ENCODE results near the gene RGS5. TPM values are rescaled to one million over a fixed set of nuclear protein-coding genes. Genes with fewer than 3 reads are reported as not detected.
"Not testable (repeated sequence)": the region's sequence is repeated elsewhere in the genome, so short reads cannot be mapped to it uniquely, and the experiment has no call there.

RGS5 gene
- polyA plus RNA-seq (ENCODE audit: insufficient read length in 3 of 3), result 10 to 100 TPM in 2 of 3 donors, 1 to 10 TPM in 1; 8.1 to 11.5 (median 10.8) TPM
- long read RNA-seq, donor 1, full-length matches to known transcripts, result 7 of 7 reads
- long read RNA-seq, donor 1, partial matches to known transcripts, result 0 of 7 reads
- long read RNA-seq, donor 1, other reads (novel, unspliced or antisense), result 0 of 7 reads
- long read RNA-seq, donor 2, full-length matches to known transcripts, result 5 of 5 reads
- long read RNA-seq, donor 2, partial matches to known transcripts, result 0 of 5 reads
- long read RNA-seq, donor 2, other reads (novel, unspliced or antisense), result 0 of 5 reads
- long read RNA-seq, donor 3, full-length matches to known transcripts, result 6 of 6 reads
- long read RNA-seq, donor 3, partial matches to known transcripts, result 0 of 6 reads
- long read RNA-seq, donor 3, other reads (novel, unspliced or antisense), result 0 of 6 reads
- long read RNA-seq, donor 4, full-length matches to known transcripts, result 2 of 2 reads
- long read RNA-seq, donor 4, partial matches to known transcripts, result 0 of 2 reads
- long read RNA-seq, donor 4, other reads (novel, unspliced or antisense), result 0 of 2 reads
- long read RNA-seq, donor 5, full-length matches to known transcripts, result 3 of 3 reads
- long read RNA-seq, donor 5, partial matches to known transcripts, result 0 of 3 reads
- long read RNA-seq, donor 5, other reads (novel, unspliced or antisense), result 0 of 3 reads
- long read RNA-seq, donor 6, full-length matches to known transcripts, result 2 of 2 reads
- long read RNA-seq, donor 6, partial matches to known transcripts, result 0 of 2 reads
- long read RNA-seq, donor 6, other reads (novel, unspliced or antisense), result 0 of 2 reads
- long read RNA-seq, donor 7, full-length matches to known transcripts, result 4 of 4 reads
- long read RNA-seq, donor 7, partial matches to known transcripts, result 0 of 4 reads
- long read RNA-seq, donor 7, other reads (novel, unspliced or antisense), result 0 of 4 reads
- long read RNA-seq, donor 8, full-length matches to known transcripts, result 9 of 9 reads
- long read RNA-seq, donor 8, partial matches to known transcripts, result 0 of 9 reads
- long read RNA-seq, donor 8, other reads (novel, unspliced or antisense), result 0 of 9 reads
- long read RNA-seq, donor 9, full-length matches to known transcripts, result 7 of 7 reads
- long read RNA-seq, donor 9, partial matches to known transcripts, result 0 of 7 reads
- long read RNA-seq, donor 9, other reads (novel, unspliced or antisense), result 0 of 7 reads
- long read RNA-seq, donor 10, full-length matches to known transcripts, result 3 of 3 reads
- long read RNA-seq, donor 10, partial matches to known transcripts, result 0 of 3 reads
- long read RNA-seq, donor 10, other reads (novel, unspliced or antisense), result 0 of 3 reads
- long read RNA-seq, donor 11, result 0 reads
- long read RNA-seq, donor 12, full-length matches to known transcripts, result 4 of 4 reads
- long read RNA-seq, donor 12, partial matches to known transcripts, result 0 of 4 reads
- long read RNA-seq, donor 12, other reads (novel, unspliced or antisense), result 0 of 4 reads
- long read RNA-seq, donor 13, full-length matches to known transcripts, result 3 of 3 reads
- long read RNA-seq, donor 13, partial matches to known transcripts, result 0 of 3 reads
- long read RNA-seq, donor 13, other reads (novel, unspliced or antisense), result 0 of 3 reads
- long read RNA-seq, donor 14, result 0 reads
- long read RNA-seq, donor 15, full-length matches to known transcripts, result 30 of 30 reads
- long read RNA-seq, donor 15, partial matches to known transcripts, result 0 of 30 reads
- long read RNA-seq, donor 15, other reads (novel, unspliced or antisense), result 0 of 30 reads
- long read RNA-seq, donor 16, full-length matches to known transcripts, result 4 of 4 reads
- long read RNA-seq, donor 16, partial matches to known transcripts, result 0 of 4 reads
- long read RNA-seq, donor 16, other reads (novel, unspliced or antisense), result 0 of 4 reads

- DNase-seq, result no peak
These were observed at the start of gene RGS5 for GRCh38 chr1:163202833-163203451. RGS5 (minus strand) TSS chr1:163202916; CDS start chr1:163202835, 81 bp downstream.

- DNase-seq, result no peak
These were observed 47.8 kb upstream of the RGS5 start for GRCh38 chr1:163250382-163250974.

DNA sequence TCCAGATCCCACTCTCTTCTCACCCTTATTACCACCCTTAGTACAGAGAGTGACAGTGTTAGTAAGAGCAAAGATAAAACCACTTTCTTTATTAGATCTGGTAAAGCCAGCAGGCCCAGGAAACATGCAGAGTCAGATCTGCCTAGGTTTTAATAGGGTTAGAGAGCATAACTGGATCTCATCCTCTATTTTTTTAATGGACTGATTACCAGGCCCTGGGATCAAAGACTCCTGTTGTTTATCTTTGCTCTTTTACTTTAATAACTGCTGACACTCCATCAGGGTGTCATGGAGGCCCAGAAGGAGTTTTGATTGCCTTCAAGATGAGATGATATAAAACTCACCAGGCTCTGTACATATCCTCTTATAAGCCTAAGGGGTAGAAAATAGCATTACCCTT is 45.3 kb upstream of the RGS5 start:
- DNase-seq, result no peak

DNA sequence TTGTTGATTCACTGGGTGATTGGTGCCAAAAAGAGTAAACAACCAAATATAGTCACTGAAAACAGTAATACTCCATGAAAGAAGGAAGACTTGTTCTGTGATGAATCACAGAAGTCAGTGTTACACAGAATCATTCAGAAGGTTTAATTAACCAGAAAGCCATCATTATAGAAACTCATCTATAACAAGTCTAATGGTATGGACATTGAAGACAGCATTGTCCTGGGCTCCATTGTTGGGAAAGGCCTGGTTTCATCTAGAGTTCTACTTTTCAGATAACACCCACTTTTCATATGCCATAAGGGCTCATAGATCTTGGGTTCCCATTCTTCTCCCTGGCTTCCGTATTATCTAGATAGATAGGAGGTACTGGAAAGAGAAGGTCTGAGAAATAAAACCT is 41.9 kb upstream of the RGS5 start:
- not testable (repeated sequence) for DNase-seq

- no peak for DNase-seq
These were observed 39.0 kb upstream of the RGS5 start for GRCh38 chr1:163241746-163242145.

DNA sequence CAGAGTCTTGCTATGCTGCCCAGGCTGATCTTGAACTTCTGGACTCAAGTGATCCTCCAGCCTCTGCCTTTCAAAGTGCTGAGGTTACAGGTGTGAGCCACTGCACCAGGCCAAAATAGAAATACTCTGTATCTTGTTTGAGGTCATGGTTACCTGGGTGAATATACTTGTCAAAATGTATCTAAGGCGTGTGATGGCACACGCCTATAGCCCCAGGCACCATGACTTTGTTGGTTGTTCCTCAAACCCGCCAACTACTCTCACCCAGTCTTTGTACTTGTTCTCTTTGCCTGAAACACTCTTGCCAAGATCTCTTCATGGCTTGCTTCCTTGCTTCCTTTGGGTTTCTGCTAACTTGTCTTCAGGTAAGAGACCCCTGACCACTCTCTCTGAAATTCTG is 38.0 kb upstream of the RGS5 start:
- no peak for DNase-seq

DNA sequence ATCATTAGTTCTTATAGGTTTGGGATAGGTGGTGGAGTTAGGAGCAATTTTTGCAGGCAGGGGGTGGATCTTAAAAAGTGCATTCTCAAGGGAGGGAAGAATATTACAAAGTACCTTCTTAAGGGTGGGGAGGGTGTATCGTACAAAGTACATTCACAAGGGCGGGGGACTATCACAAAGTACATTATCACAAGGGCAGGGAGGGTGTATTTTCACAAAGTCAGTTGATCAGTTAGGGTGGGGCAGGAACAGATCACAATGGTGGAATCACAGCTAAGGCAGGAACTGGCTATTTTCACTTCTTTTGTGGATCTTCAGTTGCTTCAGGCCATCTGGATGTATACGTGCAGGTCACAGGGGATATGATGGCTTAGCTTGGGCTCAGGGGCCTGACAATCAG is 30.9 kb upstream of the RGS5 start:
- DNase-seq, result not testable (repeated sequence)

DNA sequence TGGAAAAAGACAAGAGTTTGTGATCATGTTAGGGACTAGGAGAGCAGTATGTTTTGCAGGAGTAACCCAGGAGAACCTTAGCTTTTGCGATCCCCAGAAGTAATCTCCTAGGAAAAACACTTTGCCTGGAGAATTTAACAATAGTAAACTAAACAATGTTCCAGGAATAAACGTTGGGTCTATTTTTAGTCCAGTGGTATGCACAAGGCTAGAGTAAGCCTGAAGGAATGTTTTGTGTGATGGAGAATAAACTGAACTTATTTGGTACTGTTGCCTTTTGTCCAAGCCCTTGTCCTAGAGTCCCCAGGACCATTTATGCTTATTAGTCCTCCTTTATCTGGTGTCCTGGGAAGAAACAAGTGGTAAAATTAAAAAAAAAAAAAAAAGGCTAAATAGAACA is 28.7 kb upstream of the RGS5 start:
- no peak for DNase-seq

DNA sequence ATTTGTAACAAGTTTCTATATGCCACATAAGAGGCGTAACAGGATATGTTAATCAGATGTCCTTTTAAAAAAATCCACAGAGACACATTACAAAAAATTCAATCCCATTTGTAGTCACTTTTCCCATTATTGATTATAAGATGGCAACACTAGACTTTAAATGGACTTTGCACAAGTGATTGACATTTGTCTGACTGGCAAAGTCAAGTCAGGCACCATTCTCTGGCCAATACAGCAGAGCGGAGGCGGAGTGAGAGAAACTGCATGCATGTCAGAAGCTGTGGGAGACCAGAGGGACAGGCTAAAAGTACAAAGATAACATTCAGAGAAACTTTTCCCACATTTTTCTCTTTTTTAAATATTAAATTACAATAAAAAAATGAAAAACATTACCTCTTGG is 28.1 kb upstream of the RGS5 start:
- DNase-seq, result no peak

DNA sequence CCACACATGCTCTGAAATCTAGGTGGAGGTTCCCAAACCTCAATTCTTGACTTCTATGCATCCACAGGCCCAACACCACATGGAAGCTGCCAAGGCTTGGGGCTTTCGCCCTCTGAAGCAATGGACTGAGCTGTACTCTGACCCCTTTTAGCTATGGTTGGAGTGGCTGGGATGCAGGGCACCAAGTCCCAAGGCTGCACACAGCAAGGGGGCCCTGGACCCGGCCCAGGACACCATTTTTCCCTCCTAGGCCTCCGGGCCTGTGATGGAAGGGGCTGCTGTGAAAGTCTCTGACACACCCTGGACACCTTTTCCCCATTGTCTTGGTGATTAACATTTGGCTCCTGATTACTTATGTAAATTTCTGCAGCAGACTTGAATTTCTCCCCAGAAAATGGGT is 25.6 kb upstream of the RGS5 start:
- not testable (repeated sequence) for DNase-seq

GRCh38 chr1:163227126-163227525 is 24.4 kb upstream of the RGS5 start:
- DNase-seq, result no peak

DNA sequence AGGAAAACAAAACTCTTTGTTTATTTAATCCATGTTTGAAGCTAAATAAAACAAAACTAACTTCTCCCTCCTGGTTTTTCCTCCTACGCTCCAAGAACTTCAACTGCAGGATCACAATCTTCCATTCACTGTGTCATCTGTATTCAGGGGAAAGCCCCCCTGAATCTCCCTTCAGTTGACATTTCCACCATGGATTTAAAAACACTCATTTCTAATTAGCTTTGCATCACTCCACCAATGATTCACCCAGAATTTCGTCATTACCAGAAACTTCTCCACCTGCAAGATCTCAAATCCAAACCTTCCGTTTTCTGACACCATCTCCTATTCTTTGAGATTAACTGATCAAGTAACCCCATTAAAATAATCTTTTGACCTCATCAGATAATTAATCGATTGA is 10.9 kb upstream of the RGS5 start:
- DNase-seq, result no peak

DNA sequence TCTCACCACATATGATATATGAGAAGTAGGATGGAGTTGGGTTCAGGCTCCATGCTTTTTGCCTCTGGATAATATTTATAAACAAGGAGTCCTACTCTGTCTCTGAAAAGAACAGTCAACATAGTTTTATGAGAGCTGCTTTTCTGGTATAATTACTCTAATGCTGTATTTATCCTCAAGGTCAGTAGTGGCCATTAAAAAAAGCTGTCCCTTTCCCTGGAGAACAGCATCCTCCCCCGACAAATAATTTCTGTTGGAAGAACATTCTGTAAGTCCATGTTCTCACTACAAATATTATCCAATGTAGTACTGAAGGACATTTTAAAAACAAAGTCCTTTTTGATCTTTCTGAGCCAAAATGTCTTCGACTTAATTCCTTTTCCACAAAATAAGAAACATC is 9.0 kb upstream of the RGS5 start:
- DNase-seq, result no peak

DNA sequence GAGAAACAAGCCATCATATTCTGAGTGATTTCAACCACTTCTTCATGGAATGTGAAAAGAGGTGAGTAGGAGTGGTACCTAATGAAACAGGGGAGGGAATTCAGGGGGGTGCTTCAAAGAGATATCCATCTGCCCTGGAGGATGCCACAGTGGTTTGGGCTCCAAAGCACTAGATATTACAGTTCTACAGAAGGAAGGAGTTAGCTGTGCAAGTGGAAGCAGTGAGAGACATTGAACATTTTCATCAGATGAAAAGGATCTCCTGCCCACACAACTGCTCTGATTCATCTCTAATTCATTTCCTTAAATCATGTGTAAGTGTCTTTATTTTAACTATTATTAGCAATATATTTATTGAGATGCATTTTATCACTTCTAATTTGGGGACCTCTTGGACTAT is 2.8 kb upstream of the RGS5 start:
- DNase-seq, result no peak

DNA sequence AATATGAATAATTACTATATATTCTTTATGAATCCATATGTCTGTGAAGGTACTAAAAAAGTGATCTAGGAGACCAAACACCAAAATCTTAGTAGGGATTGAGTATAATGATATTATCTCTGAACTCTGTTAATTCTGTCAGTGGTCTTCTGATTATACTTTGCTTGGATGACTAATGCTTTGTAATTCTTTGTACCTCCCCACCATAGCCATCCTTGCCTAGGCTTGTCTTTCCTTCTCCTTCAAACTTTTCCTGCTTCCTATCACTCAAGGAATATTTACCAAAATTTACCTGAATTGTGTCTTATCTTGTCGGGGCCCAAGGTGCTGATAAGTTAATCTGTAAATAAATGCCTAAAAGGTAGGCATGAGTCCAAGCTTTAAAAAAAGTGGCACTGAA is 845 bp upstream of the RGS5 start:
- no peak for DNase-seq

- no peak for DNase-seq
These were observed 810 bp downstream of the RGS5 start for GRCh38 chr1:163201906-163202305.

DNA sequence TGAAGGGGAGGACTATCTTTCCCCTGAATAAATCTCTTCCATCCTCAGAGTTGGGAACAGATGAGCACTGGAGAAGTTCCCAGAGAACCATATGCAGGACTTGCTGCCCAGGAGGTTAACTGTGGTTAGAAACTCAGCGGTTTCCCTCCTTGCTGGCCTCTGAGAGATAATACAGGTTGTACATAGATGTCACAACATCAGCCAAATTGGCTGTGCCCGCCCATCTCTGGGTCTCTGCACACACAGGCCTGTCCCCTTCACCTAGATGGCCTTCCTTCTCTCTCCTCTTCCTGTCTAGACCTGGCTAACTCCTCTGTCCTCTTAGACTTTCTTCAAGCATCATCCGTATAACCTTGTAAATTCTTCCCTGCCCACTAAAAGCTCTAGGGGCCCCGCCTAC is 5.7 kb downstream of the RGS5 start:
- DNase-seq, result no peak

DNA sequence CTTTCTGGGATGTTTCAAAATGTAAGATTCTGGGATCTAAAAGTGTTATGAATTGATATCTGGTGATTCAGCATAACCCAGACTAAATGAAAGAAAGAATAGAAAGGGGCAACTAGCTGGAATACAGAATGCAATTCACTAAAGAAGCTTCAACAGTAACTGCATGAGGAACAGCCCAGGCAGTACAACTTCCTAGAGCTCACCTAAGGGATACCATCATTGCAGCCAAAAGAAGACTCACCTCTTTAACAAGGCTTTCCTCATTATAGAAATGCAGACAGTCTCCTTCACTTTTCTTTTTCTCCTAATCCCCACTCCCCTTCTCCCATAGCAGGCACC is 6.3 kb downstream of the RGS5 start:
- DNase-seq, result no peak

- no peak for DNase-seq
These were observed 6.8 kb downstream of the RGS5 start for GRCh38 chr1:163195728-163196448.
